ENCODE results near the gene ZXDB. TPM values are rescaled to one million over a fixed set of nuclear protein-coding genes. Genes with fewer than 3 reads are reported as not detected.

ZXDB gene
- total and polyA plus RNA-seq, 9 donors = 4.3 to 13.6 (median 9.2) TPM

- DNase-seq = no peak
- intact Hi-C loops (cut with DNase I) = no loop called here
- Histone ChIP-seq H3K4me1 (ENCODE audit: insufficient read depth) (no peaks in the 10 kb centered on the region), H3K27me3 (no peaks in the 10 kb centered on the region), H3K9me3 (no peaks in the 10 kb centered on the region), H3K27ac (no peak overlapping the region), H3K36me3 (no peaks in the 10 kb centered on the region), H3K4me3 (no peak overlapping the region)
- TF ChIP-seq EP300 (IDR thresholded peaks at IDR 0.05) = no peak
- no peak for TF ChIP-seq POLR2A (IDR thresholded peaks at IDR 0.05)
- no peak for TF ChIP-seq CTCF (IDR thresholded peaks at IDR 0.05)
- WGBS, 3 donors = 90 to 91% (median 91%) methylated on average over 4 of the region's 4 CpGs
Measured at GRCh38 chrX:57640674-57641016, 48.8 kb downstream of the ZXDB start.

GRCh38 chrX:57641338-57641737 lies 49.5 kb downstream of the ZXDB start:
- intact Hi-C loops (cut with DNase I) = no loop called here
- WGBS, 3 donors = 35 to 49% (median 46%) methylated on average over 2 of the region's 2 CpGs
- no peaks in the 10 kb centered on the region for H3K27me3 ChIP-seq
- H3K4me3 ChIP-seq = no peak overlapping the region
- H3K4me1 ChIP-seq (ENCODE audit: insufficient read depth) = no peaks in the 10 kb centered on the region
- DNase-seq = no peak
- H3K9me3 ChIP-seq = no peaks in the 10 kb centered on the region
- H3K27ac ChIP-seq = no peak overlapping the region
- TF ChIP-seq CTCF (IDR thresholded peaks at IDR 0.05) (no peak), POLR2A (IDR thresholded peaks at IDR 0.05) (no peak), EP300 (IDR thresholded peaks at IDR 0.05) (no peak)
- H3K36me3 ChIP-seq = no peaks in the 10 kb centered on the region

- Histone ChIP-seq H3K4me1 (ENCODE audit: insufficient read depth) (no peaks in the 10 kb centered on the region), H3K36me3 (no peaks in the 10 kb centered on the region), H3K9me3 (no peaks in the 10 kb centered on the region), H3K27me3 (no peaks in the 10 kb centered on the region), H3K4me3 (no peak overlapping the region), H3K27ac (no peak overlapping the region)
- intact Hi-C loops (cut with DNase I) = no loop called here
- TF ChIP-seq EP300 (IDR thresholded peaks at IDR 0.05) (no peak), POLR2A (IDR thresholded peaks at IDR 0.05) (no peak), CTCF (IDR thresholded peaks at IDR 0.05) (no peak)
- DNase-seq = no peak
- 42 to 51% (median 45%) methylated on average over 1 of the region's 1 CpG for WGBS, 3 donors
Measured at GRCh38 chrX:57643698-57644097, 51.9 kb downstream of the ZXDB start.

GRCh38 chrX:57647020-57647419 lies 55.2 kb downstream of the ZXDB start:
- H3K27ac ChIP-seq = no peak overlapping the region
- no peaks in the 10 kb centered on the region for H3K4me1 ChIP-seq (ENCODE audit: insufficient read depth)
- intact Hi-C loops (cut with DNase I) = no loop called here
- no peaks in the 10 kb centered on the region for H3K9me3 ChIP-seq
- H3K36me3 ChIP-seq = no peaks in the 10 kb centered on the region
- no peak overlapping the region for H3K4me3 ChIP-seq
- TF ChIP-seq CTCF (IDR thresholded peaks at IDR 0.05) (no peak), EP300 (IDR thresholded peaks at IDR 0.05) (no peak), POLR2A (IDR thresholded peaks at IDR 0.05) (no peak)
- no peak for DNase-seq
- no peaks in the 10 kb centered on the region for H3K27me3 ChIP-seq

Other genes starting within 250 kb of the ZXDB start
- under 1 TPM in 1 of 7 donors, not detected in 6; 0.07 TPM for gene NLRP2B, start 88.2 kb downstream of the ZXDB start, total RNA-seq
- not detected for gene NLRP2B, start 88.2 kb downstream of the ZXDB start, polyA plus RNA-seq

Measured in ovary (tissue), 9 donors.